NCI-H1436 (cell line): ENCODE results near the gene UBE2Q2.

Experiments used
- DNase-seq: peaks from one replicate; lab custom pipeline; 2025; lab: John Stamatoyannopoulos, UW

UBE2Q2 gene

GRCh38 chr15:75923756-75924155 lies 80.5 kb downstream of the UBE2Q2 start:
- no peak for DNase-seq

DNA sequence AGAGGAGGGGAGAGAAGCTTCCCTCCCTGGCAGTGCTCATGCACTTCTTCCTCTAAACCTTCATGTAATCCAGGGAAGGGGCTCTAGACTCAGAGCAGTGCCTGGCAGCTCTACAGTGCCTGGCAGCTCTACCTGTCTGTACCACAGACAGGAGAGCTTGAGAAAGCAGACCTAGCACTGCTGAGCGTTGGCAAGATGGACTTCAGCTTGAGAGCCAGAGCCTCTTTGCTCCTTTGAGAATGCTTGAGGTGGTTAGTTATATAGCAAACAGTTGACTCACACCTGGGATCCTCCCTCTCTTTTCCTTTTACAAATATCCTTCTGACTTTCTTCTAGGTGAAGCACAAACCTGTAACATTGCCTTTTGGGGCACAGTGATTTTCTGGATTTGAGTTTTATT lies 81.3 kb downstream of the UBE2Q2 start:
- DNase-seq = no peak

GRCh38 chr15:75925440-75925839 lies 82.2 kb downstream of the UBE2Q2 start:
- DNase-seq = no peak

GRCh38 chr15:75926931-75927330 lies 83.7 kb downstream of the UBE2Q2 start:
- no peak for DNase-seq

DNA sequence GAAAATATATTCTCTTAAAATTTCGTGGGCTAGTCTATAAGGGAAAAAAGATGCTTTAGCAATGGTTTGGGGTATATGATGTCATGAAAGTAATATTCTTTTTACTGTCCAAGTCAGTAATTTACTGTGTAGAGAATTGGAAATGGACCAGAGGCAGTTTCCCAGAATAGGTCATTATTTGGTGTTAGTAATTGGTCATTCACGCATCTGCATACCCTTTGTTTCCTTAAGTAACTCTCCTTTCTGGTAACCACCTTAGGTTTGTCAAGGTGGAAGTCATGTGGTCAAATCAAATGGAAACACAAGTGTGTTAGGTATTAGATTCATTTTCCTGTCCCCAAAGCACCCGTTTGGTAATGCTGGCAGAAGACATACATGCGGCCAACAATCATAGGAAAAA lies 84.4 kb downstream of the UBE2Q2 start:
- no peak for DNase-seq

- DNase-seq = no peak
These were observed 85.7 kb downstream of the UBE2Q2 start for GRCh38 chr15:75928680-75929608.

DNA sequence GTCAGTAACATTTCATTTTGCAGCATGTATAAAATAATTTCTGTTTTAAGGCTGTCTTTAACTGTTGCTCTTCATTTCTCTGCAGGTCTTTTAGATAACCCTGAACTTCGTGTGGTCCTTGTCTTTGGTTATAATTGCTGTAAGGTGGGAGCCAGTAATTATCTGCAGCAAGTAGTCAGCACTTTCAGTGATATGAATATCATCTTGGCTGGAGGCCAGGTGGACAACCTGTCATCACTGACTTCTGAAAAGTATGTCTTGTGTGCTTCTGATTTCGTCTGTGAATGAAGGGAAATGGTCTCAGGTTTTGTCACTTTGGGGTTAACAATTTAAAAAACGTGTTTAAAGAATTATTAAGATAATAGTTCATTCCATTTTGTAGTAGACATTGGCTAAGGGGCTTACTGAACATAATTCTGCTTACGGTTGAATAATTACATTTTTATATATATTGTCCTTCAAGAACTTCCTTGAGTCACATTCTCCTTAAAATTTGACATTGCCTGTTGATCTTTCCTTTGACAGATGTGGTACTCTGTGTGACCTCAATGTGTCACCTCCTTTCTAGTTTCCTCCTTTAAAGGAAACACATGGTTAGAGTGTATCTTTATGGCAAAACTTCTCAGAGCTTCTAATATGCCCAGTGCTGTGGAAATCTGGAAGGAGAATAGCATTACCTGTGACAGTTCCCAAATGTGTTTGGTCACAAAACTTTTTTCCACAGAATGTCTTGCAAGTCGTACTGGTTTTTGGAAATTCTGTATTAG lies 86.7 kb downstream of the UBE2Q2 start:
- DNase-seq = no peak

GRCh38 chr15:75930866-75931265 lies 87.6 kb downstream of the UBE2Q2 start:
- no peak for DNase-seq

DNA sequence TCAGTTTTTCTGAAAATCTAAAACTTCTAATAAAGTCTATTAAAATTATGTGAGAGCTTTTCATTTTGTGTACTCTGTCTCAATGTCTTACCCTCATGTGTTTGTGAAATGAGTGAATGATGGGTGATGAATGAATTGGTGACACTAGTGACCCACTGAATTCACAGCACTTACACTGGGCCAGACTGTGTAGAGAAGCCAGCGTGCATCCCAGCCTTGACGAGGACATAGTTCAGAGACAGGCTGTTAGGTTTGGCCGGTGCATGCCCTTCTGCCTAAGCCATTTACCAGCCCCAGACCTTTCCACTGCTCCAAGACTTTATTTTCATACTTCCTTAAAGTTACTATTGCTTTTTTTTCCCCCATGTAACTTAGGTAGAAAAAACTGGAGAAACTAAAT lies 99.2 kb downstream of the UBE2Q2 start:
- no peak for DNase-seq

- DNase-seq = no peak
These were observed 100.0 kb downstream of the UBE2Q2 start for GRCh38 chr15:75943246-75943645.

GRCh38 chr15:75943713-75944215 lies 100.5 kb downstream of the UBE2Q2 start:
- no peak for DNase-seq

DNA sequence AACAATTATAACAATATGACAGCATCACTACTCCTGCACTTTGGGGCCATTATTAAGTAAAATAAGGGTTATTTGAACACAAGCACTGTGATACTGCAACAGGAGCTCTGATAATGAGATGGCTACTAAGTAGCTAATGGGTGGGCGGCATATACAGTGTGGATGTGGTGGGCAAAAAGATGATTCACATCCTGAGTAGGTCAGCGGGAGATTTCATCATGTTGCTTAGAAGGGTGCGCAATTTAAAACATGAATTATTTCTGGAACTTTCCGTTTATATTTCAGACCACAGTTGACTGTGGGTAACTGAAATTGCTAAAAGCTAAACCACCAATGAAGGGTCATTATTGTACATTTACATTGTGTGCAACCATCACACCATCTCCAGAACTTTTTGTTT lies 102.7 kb downstream of the UBE2Q2 start:
- no peak for DNase-seq

DNA sequence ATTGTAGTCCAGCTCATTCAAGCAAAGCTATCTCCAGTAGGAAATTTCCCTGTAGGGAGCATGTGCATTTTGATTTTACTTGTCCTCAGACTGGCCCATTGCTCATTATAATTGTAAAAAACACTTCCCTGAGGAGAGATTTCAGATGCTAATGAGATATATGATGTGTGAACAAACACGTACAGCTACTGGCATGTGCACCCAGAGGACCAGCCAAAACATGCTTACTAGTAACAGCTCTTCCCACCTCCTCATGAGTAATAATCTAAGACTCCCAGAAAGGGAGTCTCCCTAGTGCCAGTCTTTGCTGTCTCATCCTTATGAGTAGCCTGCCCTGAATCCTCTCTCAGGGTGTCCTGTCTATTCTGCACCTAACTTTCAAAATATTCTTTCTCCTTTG lies 103.8 kb downstream of the UBE2Q2 start:
- DNase-seq = no peak

DNA sequence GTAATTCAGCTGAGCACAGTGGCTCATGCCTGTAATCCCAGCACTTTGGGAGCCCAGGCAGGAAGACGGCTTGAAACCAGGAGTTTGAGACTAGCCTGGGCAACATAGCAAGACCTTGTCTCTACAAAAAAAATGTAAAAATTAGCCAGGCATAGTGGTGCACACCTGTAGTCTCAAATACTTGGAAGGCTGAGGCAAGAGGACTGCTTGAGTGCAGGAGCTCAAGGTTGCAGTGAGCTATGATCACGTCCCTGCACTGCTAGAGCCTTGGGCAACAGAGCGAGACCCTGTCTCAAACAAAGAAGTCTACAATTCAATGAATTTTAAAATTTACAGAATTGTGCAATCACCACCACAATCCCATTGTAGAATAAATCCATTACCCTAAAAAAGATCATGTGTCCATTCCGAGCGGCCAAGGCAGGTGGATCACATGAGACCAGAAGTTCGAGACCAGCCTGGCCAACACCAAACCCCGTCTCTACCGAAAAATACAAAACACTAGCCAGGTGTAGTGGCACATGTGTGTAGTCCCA lies 105.6 kb downstream of the UBE2Q2 start:
- no peak for DNase-seq
